SU-DHL-6 (cell line): ENCODE measurements around the gene EYS.

Experiments
- H2AFZ ChIP-seq: fragments of 200-600 bp; sonication (generic); 2 replicates; pipeline ENCODE4 v1.6.1; 2014; ENCODE audit warnings: low read depth, mild to moderate bottlenecking, moderate library complexity, mixed read lengths, antibody characterized with exemption, low read length; ENCODE audit not compliant: severe bottlenecking
- H3F3A ChIP-seq: fragments of 200-600 bp; shearing (Covaris generic); 2 replicates; pipeline ENCODE4 v1.6.0; 2016; ENCODE audit warnings: antibody characterized with exemption, mild to moderate bottlenecking; ENCODE audit not compliant: insufficient read depth
- H3K27ac ChIP-seq: fragments of 200-600 bp; sonication (generic); 2 replicates; pipeline ENCODE4 v1.5.1; 2016; ENCODE audit warnings: low read depth, mild to moderate bottlenecking, low read length, moderate library complexity, mixed read lengths
- H3K27me3 ChIP-seq: fragments of 200-600 bp; sonication (generic), shearing (Covaris generic); 2 replicates; pipeline ENCODE4 v1.6.0; 2014; ENCODE audit warnings: mild to moderate bottlenecking, low read length
- H3K36me3 ChIP-seq: fragments of 200-600 bp; sonication (generic); 2 replicates; pipeline ENCODE4 v1.6.1; 2014; ENCODE audit warnings: mild to moderate bottlenecking, low read length, mixed read lengths
- H3K4me2 ChIP-seq: fragments of 300-600, 200-600 bp; shearing (Covaris generic), sonication (generic); 2 replicates; pipeline ENCODE4 v1.6.0; 2014; ENCODE audit warnings: low read length, low read depth, mild to moderate bottlenecking; ENCODE audit not compliant: poor library complexity, severe bottlenecking
- H3K4me3 ChIP-seq: fragments of 200-600 bp; sonication (generic); 2 replicates; pipeline ENCODE4 v1.5.1; 2014; ENCODE audit warnings: antibody characterized with exemption, low read length, mild to moderate bottlenecking, mixed read lengths; ENCODE audit not compliant: insufficient read depth, poor library complexity, severe bottlenecking
- H3K79me2 ChIP-seq: fragments of 200-600 bp; sonication (generic); 2 replicates; pipeline ENCODE4 v1.6.1; 2014; ENCODE audit warnings: mild to moderate bottlenecking, low read length, moderate library complexity; ENCODE audit not compliant: insufficient read depth
- H3K9ac ChIP-seq: fragments of 200-600 bp; sonication (generic); 2 replicates; pipeline ENCODE4 v1.7.0; 2014; ENCODE audit warnings: mild to moderate bottlenecking, low read length
- H3K9me2 ChIP-seq: fragments of 200-600 bp; sonication (generic); replicated peaks from 2 replicates; pipeline ENCODE4 v1.6.1; 2014; ENCODE audit warnings: low read length; ENCODE audit not compliant: insufficient read depth
- H3K9me3 ChIP-seq: fragments of 200-600 bp; sonication (generic); 2 replicates; pipeline ENCODE4 v1.6.1; 2014; ENCODE audit warnings: low read length, mixed read lengths; ENCODE audit not compliant: insufficient read depth
- H4K20me1 ChIP-seq: fragments of 200-600 bp; sonication (generic); 2 replicates; pipeline ENCODE4 v1.6.1; 2014; ENCODE audit warnings: low read depth, mild to moderate bottlenecking, antibody characterized with exemption, low read length, moderate library complexity, mixed read lengths
- EZH2phosphoT487 ChIP-seq: fragments of 200-600 bp; sonication (generic), shearing (Covaris generic); conservative IDR thresholded peaks from 2 replicates; pipeline ENCODE4 v1.6.1; 2018; ENCODE audit warnings: mild to moderate bottlenecking, antibody characterized with exemption, low read length, moderate library complexity, mixed read lengths
- TF ChIP-seq, protein P1 (sequence below): fragments of 200-600 bp; sonication (generic); IDR thresholded peaks from one replicate; pipeline ENCODE4 v1.5.1; 2017; ENCODE audit warnings: antibody characterized with exemption, mild to moderate bottlenecking, low read length, moderate library complexity; ENCODE audit not compliant: insufficient read depth, poor library complexity, severe bottlenecking

EYS gene

GRCh38 chr6:64263778-64264177, 1443.2 kb downstream of the EYS start:
- Histone ChIP-seq H3K27ac (no peak overlapping the region), H3K36me3 (no peaks in the 10 kb centered on the region), H3F3A (no peaks in the 10 kb centered on the region), H3K27me3 (no peaks in the 10 kb centered on the region), H3K9me2 (no peaks in the 10 kb centered on the region), H3K4me2 (no peak overlapping the region), H3K79me2 (no peaks in the 10 kb centered on the region), H3K9ac (no peak overlapping the region), H3K9me3 (no peaks in the 10 kb centered on the region), H2AFZ (no peak overlapping the region), H4K20me1 (no peaks in the 10 kb centered on the region), H3K4me3 (no peak overlapping the region)
- TF ChIP-seq EZH2phosphoT487 = no peak
- TF ChIP-seq, protein P1, sequence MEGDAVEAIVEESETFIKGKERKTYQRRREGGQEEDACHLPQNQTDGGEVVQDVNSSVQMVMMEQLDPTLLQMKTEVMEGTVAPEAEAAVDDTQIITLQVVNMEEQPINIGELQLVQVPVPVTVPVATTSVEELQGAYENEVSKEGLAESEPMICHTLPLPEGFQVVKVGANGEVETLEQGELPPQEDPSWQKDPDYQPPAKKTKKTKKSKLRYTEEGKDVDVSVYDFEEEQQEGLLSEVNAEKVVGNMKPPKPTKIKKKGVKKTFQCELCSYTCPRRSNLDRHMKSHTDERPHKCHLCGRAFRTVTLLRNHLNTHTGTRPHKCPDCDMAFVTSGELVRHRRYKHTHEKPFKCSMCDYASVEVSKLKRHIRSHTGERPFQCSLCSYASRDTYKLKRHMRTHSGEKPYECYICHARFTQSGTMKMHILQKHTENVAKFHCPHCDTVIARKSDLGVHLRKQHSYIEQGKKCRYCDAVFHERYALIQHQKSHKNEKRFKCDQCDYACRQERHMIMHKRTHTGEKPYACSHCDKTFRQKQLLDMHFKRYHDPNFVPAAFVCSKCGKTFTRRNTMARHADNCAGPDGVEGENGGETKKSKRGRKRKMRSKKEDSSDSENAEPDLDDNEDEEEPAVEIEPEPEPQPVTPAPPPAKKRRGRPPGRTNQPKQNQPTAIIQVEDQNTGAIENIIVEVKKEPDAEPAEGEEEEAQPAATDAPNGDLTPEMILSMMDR = no peak

- H3K9me2 ChIP-seq = no peaks in the 10 kb centered on the region
- TF ChIP-seq EZH2phosphoT487 = no peak
- TF ChIP-seq, protein P1 = no peak
- no peak overlapping the region for H3K4me3 ChIP-seq
- no peaks in the 10 kb centered on the region for H3K79me2 ChIP-seq
- no peaks in the 10 kb centered on the region for H3F3A ChIP-seq
- H3K27ac ChIP-seq = no peak overlapping the region
- no peak overlapping the region for H3K9ac ChIP-seq
- H4K20me1 ChIP-seq = no peaks in the 10 kb centered on the region
- no peaks in the 10 kb centered on the region for H3K9me3 ChIP-seq
- no peak overlapping the region for H3K4me2 ChIP-seq
- H2AFZ ChIP-seq = no peak overlapping the region
- no peaks in the 10 kb centered on the region for H3K27me3 ChIP-seq
- H3K36me3 ChIP-seq = no peaks in the 10 kb centered on the region
Observed at GRCh38 chr6:64259372-64259771, 1447.7 kb downstream of the EYS start.

DNA sequence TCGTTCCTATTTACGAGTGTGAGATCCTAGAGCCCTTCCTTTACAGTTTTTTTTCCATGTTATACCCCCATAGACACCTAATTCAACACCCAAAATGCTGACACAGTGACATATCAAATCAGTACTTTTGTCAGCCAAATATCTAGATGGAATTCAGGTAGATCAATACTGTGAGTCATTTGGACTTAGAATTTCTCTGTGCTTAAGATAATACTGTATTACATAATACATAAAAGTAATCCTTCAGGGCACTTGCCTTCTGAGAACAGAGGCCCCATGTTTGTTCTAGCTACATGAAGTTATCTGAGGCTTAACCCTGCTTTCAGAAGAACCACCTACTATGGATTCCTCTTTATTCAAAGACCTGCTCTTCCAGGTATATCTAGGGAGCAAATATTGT, 1448.3 kb downstream of the EYS start:
- H3K4me2 ChIP-seq = no peak overlapping the region
- H3K9me3 ChIP-seq = no peaks in the 10 kb centered on the region
- no peaks in the 10 kb centered on the region for H4K20me1 ChIP-seq
- TF ChIP-seq EZH2phosphoT487 = no peak
- TF ChIP-seq, protein P1 = no peak
- H3K9ac ChIP-seq = no peak overlapping the region
- no peak overlapping the region for H3K27ac ChIP-seq
- no peaks in the 10 kb centered on the region for H3K36me3 ChIP-seq
- no peaks in the 10 kb centered on the region for H3K79me2 ChIP-seq
- H2AFZ ChIP-seq = no peak overlapping the region
- H3K4me3 ChIP-seq = no peak overlapping the region
- no peaks in the 10 kb centered on the region for H3F3A ChIP-seq
- H3K9me2 ChIP-seq = no peaks in the 10 kb centered on the region
- no peaks in the 10 kb centered on the region for H3K27me3 ChIP-seq

GRCh38 chr6:64258302-64258701, 1448.7 kb downstream of the EYS start:
- Histone ChIP-seq H3K9me3 (no peaks in the 10 kb centered on the region), H3F3A (no peaks in the 10 kb centered on the region), H2AFZ (no peak overlapping the region), H3K9ac (no peak overlapping the region), H3K4me3 (no peak overlapping the region), H4K20me1 (no peaks in the 10 kb centered on the region), H3K9me2 (no peaks in the 10 kb centered on the region), H3K79me2 (no peaks in the 10 kb centered on the region), H3K27ac (no peak overlapping the region), H3K27me3 (no peaks in the 10 kb centered on the region), H3K36me3 (no peaks in the 10 kb centered on the region), H3K4me2 (no peak overlapping the region)
- TF ChIP-seq, protein P1 = no peak
- TF ChIP-seq EZH2phosphoT487 = no peak
